Cardiac fibroblast (primary cell): ENCODE results near the gene SMTN.
A peak's percentile ranks its signal among the peaks of the same experiment; 100 is the strongest.

ENCODE experiments used
- DNase-seq, 2 donors: peaks; one replicate each; pipeline versions ENCODE4 v3.0.0 to v3.0.0-alpha.2; 2010; ENCODE audit warnings: low read depth in 2 of 2
- H3K4me3 ChIP-seq, 2 donors: replicated peaks in 1 of 2; 1 replicate in 1 of 2; 2 replicates in 1 of 2; pipeline ENCODE4 v1.5.1; 2011; ENCODE audit warnings: low read depth in 2 of 2, low read length in 2 of 2, mild to moderate bottlenecking in 2 of 2, moderate library complexity in 1 of 2
- CTCF ChIP-seq: IDR thresholded peaks from one replicate; pipeline ENCODE4 v1.5.1; 2011; ENCODE audit warnings: low read depth, mild to moderate bottlenecking, low read length, inconsistent platforms

SMTN gene

GRCh38 chr22:31123292-31123602 lies 42.1 kb downstream of the SMTN start:
- H3K4me3 ChIP-seq, result peak overlapping the region in 1 of 2 donors; percentile 31
- no peak for TF ChIP-seq CTCF
- no peak for DNase-seq

GRCh38 chr22:31124290-31124689 lies 43.2 kb downstream of the SMTN start:
- no peak overlapping the region for H3K4me3 ChIP-seq
- no peak for TF ChIP-seq CTCF
- DNase-seq, result no peak

GRCh38 chr22:31124811-31125465 lies 43.8 kb downstream of the SMTN start:
- no peak overlapping the region for H3K4me3 ChIP-seq
- no peak for TF ChIP-seq CTCF

GRCh38 chr22:31125521-31126117 lies 44.5 kb downstream of the SMTN start:
- no peak overlapping the region for H3K4me3 ChIP-seq
- no peak for DNase-seq
- no peak for TF ChIP-seq CTCF

More at GRCh38 chr22:31124811-31125465, 43.8 kb downstream of the SMTN start:
- DNase-seq, result no peak

- H3K4me3 ChIP-seq, result no peak overlapping the region
- TF ChIP-seq CTCF, result no peak
These were observed 45.2 kb downstream of the SMTN start for GRCh38 chr22:31126128-31126868.

GRCh38 chr22:31126869-31127175 lies 45.7 kb downstream of the SMTN start:
- TF ChIP-seq CTCF, result no peak
- no peak for DNase-seq
- H3K4me3 ChIP-seq, result no peak overlapping the region

More at GRCh38 chr22:31126128-31126868, 45.2 kb downstream of the SMTN start:
- DNase-seq, result no peak
